ENCODE measurements around the gene CYS1. TPM values are rescaled to one million over a fixed set of nuclear protein-coding genes. Genes with fewer than 3 reads are reported as not detected.
"Not testable (repeated sequence)": the region's sequence is repeated elsewhere in the genome, so short reads cannot be mapped to it uniquely, and the experiment has no call there.

The CYS1 gene
- total RNA-seq, 1 donor from 2014 or later = 3.7 TPM

DNA sequence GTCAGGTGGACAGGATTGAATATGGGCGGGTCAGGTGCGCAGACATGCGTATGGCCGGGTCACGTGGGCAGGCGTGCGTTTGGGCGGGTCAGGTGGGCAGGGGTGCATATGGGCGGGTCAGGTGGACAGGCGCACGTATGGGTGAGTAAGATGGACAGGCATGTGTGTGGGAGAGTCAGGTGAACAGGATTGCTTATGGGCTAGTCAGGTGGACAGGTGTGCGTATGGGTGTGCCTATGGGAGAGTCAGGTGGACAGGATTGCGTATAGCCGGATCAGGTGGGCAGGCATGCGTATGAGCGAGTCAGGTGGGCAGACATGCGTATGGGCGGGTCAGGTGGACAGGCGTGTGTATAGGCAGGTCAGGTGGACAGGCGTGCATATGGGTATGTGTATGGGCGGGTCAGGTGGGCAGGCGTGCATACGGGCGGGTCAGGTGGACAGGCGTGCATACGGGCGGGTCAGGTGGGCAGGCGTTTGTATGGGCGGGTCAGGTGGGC lies 67.2 kb downstream of the CYS1 start:
- no peak overlapping the region for H3K4me3 Mint-ChIP-seq (ENCODE audit: unreplicated experiment)

DNA sequence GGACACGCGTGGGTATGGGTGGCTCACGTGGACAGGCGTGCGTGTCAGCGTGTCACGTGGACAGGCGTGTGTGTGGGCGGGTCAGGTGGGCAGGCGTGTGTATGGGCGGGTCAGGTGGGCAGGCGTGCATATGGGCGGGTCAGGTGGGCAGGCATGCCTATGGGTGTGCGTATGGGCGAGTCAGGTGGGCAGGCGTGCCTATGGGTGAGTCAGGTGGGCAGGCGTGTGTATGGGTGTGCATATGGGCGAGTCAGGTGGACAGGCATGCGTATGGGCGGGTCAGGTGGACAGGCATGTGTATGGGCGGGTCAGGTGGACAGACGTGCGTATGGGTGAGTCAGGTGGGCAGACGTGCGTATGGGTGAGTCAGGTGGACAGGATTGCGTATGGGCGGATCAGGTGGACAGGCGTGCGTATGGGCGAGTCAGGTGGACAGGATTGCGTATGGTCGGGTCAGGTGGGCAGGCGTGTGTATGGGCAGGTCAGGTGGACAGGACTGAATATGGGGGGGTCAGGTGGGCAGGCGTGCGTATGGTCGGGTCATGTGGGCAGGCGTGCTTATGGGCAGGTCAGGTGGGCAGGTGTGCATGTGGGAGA lies 67.7 kb downstream of the CYS1 start:
- H3K27me3 ChIP-seq (ENCODE audit: insufficient read depth, low read length); H3K27ac ChIP-seq (ENCODE audit: low read depth, low read length); H3K4me3 ChIP-seq (ENCODE audit: insufficient read depth, low read depth, low read length); H3K9me3 ChIP-seq (ENCODE audit: insufficient read depth, low read depth, low read length); H3K79me2 ChIP-seq (ENCODE audit: insufficient read depth, low read length); H3K4me3 Mint-ChIP-seq (ENCODE audit: unreplicated experiment); H3K27me3 Mint-ChIP-seq (ENCODE audit: low read depth, unreplicated experiment); H3K36me3 Mint-ChIP-seq (ENCODE audit: low read depth, unreplicated experiment); H3K27ac Mint-ChIP-seq (ENCODE audit: unreplicated experiment); H4K20me1 ChIP-seq (ENCODE audit: insufficient read depth, low read length); H3K4me1 Mint-ChIP-seq (ENCODE audit: low read depth, unreplicated experiment); FAIRE-seq; H3K4me2 ChIP-seq (ENCODE audit: low read length); H3K4me1 ChIP-seq (ENCODE audit: insufficient read depth, low read length); DNase-seq (ENCODE audit: low read depth); H3K9ac ChIP-seq (ENCODE audit: low read length); H2AFZ ChIP-seq (ENCODE audit: low read depth, low read length); H3K36me3 ChIP-seq (ENCODE audit: insufficient read depth, low read length); H3K9me3 Mint-ChIP-seq (ENCODE audit: unreplicated experiment): not testable (repeated sequence)

More for the DNA sequence above, 67.2 kb downstream of the CYS1 start:
- DNase-seq (ENCODE audit: low read depth) = no peak
- H4K20me1 ChIP-seq (ENCODE audit: insufficient read depth, low read length) = no peaks in the 10 kb centered on the region
- no peak overlapping the region for H2AFZ ChIP-seq (ENCODE audit: low read depth, low read length)
- Mint-ChIP-seq H3K27ac (ENCODE audit: unreplicated experiment) (no peak overlapping the region), H3K4me1 (ENCODE audit: low read depth, unreplicated experiment) (peaks cover 3% of the 10 kb centered on the region), H3K36me3 (ENCODE audit: low read depth, unreplicated experiment) (no peaks in the 10 kb centered on the region), H3K9me3 (ENCODE audit: unreplicated experiment) (peaks cover 11% of the 10 kb centered on the region), H3K27me3 (ENCODE audit: low read depth, unreplicated experiment) (peaks cover under 1% of the 10 kb centered on the region)
- peaks cover 3% of the 10 kb centered on the region for H3K27me3 ChIP-seq (ENCODE audit: insufficient read depth, low read length)
- no peak overlapping the region for H3K9ac ChIP-seq (ENCODE audit: low read length)
- no peak overlapping the region for H3K4me3 ChIP-seq (ENCODE audit: insufficient read depth, low read depth, low read length)
- H3K79me2 ChIP-seq (ENCODE audit: insufficient read depth, low read length) = no peaks in the 10 kb centered on the region
- no peak overlapping the region for H3K27ac ChIP-seq (ENCODE audit: low read depth, low read length)
- H3K36me3 ChIP-seq (ENCODE audit: insufficient read depth, low read length) = no peaks in the 10 kb centered on the region
- peaks cover 2% of the 10 kb centered on the region for H3K4me1 ChIP-seq (ENCODE audit: insufficient read depth, low read length)
- peaks cover 2% of the 10 kb centered on the region for H3K9me3 ChIP-seq (ENCODE audit: insufficient read depth, low read depth, low read length)
- H3K4me2 ChIP-seq (ENCODE audit: low read length) = no peak overlapping the region
- no peak for TF ChIP-seq EZH2 (IDR thresholded peaks at IDR 0.05; ENCODE audit: insufficient read depth, low read length)
- TF ChIP-seq, protein P1, sequence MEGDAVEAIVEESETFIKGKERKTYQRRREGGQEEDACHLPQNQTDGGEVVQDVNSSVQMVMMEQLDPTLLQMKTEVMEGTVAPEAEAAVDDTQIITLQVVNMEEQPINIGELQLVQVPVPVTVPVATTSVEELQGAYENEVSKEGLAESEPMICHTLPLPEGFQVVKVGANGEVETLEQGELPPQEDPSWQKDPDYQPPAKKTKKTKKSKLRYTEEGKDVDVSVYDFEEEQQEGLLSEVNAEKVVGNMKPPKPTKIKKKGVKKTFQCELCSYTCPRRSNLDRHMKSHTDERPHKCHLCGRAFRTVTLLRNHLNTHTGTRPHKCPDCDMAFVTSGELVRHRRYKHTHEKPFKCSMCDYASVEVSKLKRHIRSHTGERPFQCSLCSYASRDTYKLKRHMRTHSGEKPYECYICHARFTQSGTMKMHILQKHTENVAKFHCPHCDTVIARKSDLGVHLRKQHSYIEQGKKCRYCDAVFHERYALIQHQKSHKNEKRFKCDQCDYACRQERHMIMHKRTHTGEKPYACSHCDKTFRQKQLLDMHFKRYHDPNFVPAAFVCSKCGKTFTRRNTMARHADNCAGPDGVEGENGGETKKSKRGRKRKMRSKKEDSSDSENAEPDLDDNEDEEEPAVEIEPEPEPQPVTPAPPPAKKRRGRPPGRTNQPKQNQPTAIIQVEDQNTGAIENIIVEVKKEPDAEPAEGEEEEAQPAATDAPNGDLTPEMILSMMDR (IDR thresholded peaks at IDR 0.05; ENCODE audit: insufficient read depth, low read depth, low read length) = no peak
- no peak for FAIRE-seq

DNA sequence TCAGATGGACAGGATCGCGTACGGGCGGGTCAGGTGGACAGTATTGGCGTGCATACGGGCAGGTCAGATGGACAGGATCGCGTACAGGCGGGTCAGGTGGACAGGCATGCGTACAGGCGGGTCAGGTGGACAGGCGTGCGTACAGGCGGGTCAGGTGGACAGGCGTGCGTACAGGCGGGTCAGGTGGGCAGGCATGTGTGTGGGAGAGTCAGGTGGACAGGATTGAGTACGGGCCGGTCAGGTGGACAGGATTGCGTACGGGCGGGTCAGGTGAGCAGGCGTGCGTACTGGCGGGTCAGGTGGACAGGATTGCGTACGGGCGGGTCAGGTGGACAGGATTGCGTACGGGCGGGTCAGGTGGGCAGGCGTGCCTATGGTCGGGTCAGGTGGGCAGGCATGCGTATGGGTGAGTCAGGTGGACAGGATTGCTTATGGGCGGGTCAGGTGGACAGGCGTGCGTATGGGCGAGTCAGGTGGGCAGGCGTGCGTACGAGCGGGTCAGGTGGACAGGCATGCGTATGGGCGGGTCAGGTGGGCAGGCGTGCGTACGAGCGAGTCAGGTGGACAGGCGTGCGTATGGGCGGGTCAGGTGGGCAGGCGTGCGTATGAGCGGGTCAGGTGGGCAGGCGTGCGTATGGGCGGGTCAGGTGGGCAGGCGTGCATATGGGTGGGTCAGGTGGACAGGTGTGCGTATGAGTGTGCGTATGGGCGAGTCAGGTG lies 68.4 kb downstream of the CYS1 start:
- not testable (repeated sequence) for H3K27me3 Mint-ChIP-seq (ENCODE audit: low read depth, unreplicated experiment); H3K79me2 ChIP-seq (ENCODE audit: insufficient read depth, low read length); H3K4me1 ChIP-seq (ENCODE audit: insufficient read depth, low read length); H3K9ac ChIP-seq (ENCODE audit: low read length); H3K9me3 Mint-ChIP-seq (ENCODE audit: unreplicated experiment); H2AFZ ChIP-seq (ENCODE audit: low read depth, low read length); FAIRE-seq; H3K27me3 ChIP-seq (ENCODE audit: insufficient read depth, low read length); DNase-seq (ENCODE audit: low read depth); H3K4me3 Mint-ChIP-seq (ENCODE audit: unreplicated experiment); H3K4me2 ChIP-seq (ENCODE audit: low read length); H3K27ac Mint-ChIP-seq (ENCODE audit: unreplicated experiment); H3K9me3 ChIP-seq (ENCODE audit: insufficient read depth, low read depth, low read length); H3K27ac ChIP-seq (ENCODE audit: low read depth, low read length); H3K36me3 Mint-ChIP-seq (ENCODE audit: low read depth, unreplicated experiment); H3K36me3 ChIP-seq (ENCODE audit: insufficient read depth, low read length); H4K20me1 ChIP-seq (ENCODE audit: insufficient read depth, low read length); H3K4me3 ChIP-seq (ENCODE audit: insufficient read depth, low read depth, low read length)
- peaks cover 14% of the 10 kb centered on the region for H3K4me1 Mint-ChIP-seq (ENCODE audit: low read depth, unreplicated experiment)

DNA sequence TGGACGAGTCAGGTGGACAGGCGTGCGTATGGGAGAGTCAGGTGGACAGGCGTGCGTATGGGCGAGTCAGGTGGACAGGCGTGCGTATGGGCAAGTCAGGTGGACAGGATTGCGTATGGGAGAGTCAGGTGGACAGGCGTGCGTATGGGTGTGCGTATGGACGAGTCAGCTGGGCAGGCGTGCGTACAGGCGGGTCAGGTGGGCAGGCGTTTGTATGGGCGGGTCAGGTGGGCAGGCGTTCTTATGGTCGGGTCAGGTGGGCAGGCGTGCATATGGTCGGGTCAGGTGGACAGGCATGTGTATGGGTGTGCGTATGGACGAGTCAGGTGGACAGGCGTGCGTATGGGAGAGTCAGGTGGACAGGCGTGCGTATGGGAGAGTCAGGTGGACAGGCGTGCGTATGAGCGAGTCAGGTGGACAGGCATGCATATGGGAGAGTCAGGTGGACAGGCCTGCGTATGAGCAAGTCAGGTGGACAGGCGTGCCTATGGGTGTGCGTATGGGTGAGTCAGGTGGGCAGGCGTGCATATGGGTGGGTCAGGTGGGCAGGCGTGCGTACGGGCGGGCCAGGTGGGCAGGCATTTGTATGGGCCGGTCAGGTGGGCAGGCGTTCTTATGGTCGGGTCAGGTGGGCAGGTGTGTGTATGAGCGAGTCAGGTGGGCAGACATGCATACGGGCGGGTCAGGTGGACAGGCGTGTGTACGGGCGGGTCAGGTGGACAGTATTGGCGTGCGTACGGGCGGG lies 69.2 kb downstream of the CYS1 start:
- H2AFZ ChIP-seq (ENCODE audit: low read depth, low read length); H3K4me3 Mint-ChIP-seq (ENCODE audit: unreplicated experiment); H3K79me2 ChIP-seq (ENCODE audit: insufficient read depth, low read length); H3K27ac ChIP-seq (ENCODE audit: low read depth, low read length); H3K9me3 ChIP-seq (ENCODE audit: insufficient read depth, low read depth, low read length); H3K36me3 ChIP-seq (ENCODE audit: insufficient read depth, low read length); H3K27ac Mint-ChIP-seq (ENCODE audit: unreplicated experiment); FAIRE-seq; H4K20me1 ChIP-seq (ENCODE audit: insufficient read depth, low read length); H3K9me3 Mint-ChIP-seq (ENCODE audit: unreplicated experiment); H3K4me2 ChIP-seq (ENCODE audit: low read length); H3K27me3 ChIP-seq (ENCODE audit: insufficient read depth, low read length); H3K4me3 ChIP-seq (ENCODE audit: insufficient read depth, low read depth, low read length); H3K4me1 ChIP-seq (ENCODE audit: insufficient read depth, low read length); H3K27me3 Mint-ChIP-seq (ENCODE audit: low read depth, unreplicated experiment); H3K36me3 Mint-ChIP-seq (ENCODE audit: low read depth, unreplicated experiment); H3K9ac ChIP-seq (ENCODE audit: low read length); DNase-seq (ENCODE audit: low read depth): not testable (repeated sequence)
- peaks cover 15% of the 10 kb centered on the region for H3K4me1 Mint-ChIP-seq (ENCODE audit: low read depth, unreplicated experiment)

Data from astrocyte (in vitro differentiated cells and primary cell).